GM19025 (cell line): ENCODE data around the gene HCN1.
"Not testable (repeated sequence)": the region's sequence is repeated elsewhere in the genome, so short reads cannot be mapped to it uniquely, and the experiment has no call there.

Experiments
- ATAC-seq: cut with Tn5 transposase; IDR thresholded peaks from one replicate; pipeline ENCODE4 v1.9.1; 2021; ENCODE audit warnings: mild to moderate bottlenecking, low read depth, moderate library complexity; ENCODE audit not compliant: unreplicated experiment

The HCN1 gene

GRCh38 chr5:45622365-45622764 is 73.8 kb downstream of the HCN1 start:
- ATAC-seq = no peak

- no peak for ATAC-seq
Observed at GRCh38 chr5:45617859-45618416, 78.2 kb downstream of the HCN1 start.

DNA sequence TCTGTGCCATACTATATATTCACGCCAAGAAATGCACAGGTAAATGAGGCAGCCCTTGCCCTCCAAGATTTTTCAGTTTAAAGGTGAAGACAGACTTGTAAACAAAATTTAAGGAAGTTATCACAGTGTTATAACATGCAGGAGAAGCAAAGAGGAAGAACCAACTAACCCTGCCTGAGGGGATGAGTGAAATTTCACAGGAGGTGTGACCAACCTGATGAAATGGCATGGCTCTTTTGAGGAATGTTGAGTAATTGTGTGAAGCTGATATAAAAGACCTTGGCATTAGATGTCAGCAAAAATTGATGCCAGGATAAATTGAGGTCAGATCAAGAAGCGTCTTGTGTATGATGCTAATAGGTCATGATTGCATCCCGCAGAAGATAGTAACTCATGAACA is 86.5 kb downstream of the HCN1 start:
- ATAC-seq = no peak

GRCh38 chr5:45604092-45604491 is 92.1 kb downstream of the HCN1 start:
- ATAC-seq = no peak

DNA sequence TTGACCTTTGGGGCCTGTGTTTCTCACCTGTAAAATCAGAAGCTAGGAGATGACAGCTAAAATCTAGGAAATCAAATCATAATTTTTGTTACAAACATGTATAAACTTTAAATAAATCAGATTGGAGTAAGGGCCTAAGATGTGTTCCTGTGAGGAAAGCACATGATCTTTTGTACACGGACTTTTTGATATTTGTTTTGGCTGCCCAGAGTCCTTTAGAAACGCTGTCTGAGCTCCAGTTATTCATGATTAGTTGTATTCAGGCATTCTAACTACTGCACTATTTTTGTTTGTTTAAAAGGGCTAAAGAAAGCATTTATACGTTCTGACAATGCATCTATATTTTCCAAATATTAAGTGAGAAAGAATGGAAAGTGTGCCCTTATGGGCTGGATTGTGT is 94.8 kb downstream of the HCN1 start:
- ATAC-seq = no peak

DNA sequence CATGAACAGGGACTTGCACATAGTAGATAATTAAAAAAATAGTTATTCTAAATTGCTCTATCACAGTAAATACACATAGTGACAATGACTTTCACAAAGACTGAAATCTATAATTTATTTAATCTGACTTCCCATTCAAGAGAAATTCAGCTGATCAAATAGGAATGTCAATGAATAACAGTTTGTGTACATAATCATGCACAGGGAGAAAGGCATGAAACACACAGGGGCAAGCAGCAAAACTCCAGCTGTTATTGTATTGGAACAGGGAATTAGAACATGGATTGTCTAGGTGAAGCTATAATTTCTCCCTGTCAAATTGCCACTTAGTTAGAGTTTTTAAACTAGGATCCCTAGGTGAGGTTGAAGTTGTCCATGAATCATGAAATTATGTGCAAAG is 99.9 kb downstream of the HCN1 start:
- no peak for ATAC-seq

DNA sequence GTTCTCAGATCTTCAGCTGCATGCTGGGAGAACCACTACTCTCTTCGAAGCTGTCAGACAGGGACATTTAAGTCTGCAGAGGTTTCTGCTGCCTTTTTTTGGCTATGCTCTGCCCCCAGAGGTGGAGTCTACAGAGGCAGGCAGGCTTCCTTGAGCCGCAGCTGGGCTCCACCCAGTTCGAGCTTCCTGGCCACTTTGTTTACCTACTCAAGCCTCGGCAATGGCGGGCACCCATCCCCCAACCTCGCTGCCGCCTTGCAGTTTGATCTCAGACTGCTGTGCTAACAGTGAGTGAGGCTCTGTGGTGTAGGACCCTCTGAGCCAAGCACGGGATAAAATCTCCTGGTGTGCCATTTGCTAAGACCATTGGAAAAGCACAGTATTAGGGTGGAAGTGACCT is 110.2 kb downstream of the HCN1 start:
- ATAC-seq = not testable (repeated sequence)

- ATAC-seq = no peak
Observed at GRCh38 chr5:45578270-45578669, 117.9 kb downstream of the HCN1 start.

- no peak for ATAC-seq
Observed at GRCh38 chr5:45568813-45569212, 127.4 kb downstream of the HCN1 start.

DNA sequence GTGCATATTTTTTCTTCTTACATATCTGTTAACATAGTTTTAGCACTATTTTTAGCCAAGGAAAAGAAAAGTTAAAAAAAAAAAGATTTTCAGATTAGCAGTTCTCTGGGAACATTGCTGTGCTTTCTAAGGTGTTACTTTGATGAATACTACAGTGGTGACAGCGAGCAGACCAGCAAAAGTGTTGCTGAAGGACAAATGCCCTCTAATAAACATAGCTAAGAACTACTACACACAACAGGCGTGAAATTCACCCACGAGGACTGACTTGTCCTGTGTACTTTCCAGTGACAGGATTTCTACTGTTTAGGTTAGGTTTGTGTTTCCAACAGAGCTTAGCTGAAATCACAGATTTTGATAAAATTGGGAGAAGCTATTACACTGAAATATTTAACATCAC is 153.8 kb downstream of the HCN1 start:
- ATAC-seq = no peak

GRCh38 chr5:45533663-45534062 is 162.5 kb downstream of the HCN1 start:
- ATAC-seq = no peak

- ATAC-seq = no peak
Observed at GRCh38 chr5:45532826-45533624, 163.2 kb downstream of the HCN1 start.

DNA sequence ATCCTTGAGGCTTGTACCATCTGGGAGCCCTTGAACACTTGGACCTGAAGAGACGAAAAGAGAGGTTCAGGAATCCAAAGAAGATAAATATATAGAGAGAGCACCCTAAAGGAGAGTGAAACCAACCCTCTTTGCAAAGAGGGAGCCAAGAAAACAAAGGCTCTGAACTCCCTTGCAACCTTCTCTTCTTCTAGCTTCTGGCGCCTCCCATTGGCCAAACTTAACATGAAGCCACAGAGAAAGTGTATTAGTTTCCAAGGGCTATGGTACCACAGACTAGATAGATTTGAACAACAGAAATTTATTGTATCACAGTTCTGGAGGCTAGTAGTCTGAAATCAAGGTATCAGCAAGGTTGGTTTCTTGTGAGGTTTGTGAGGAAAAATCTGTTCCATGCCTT is 175.1 kb downstream of the HCN1 start:
- no peak for ATAC-seq

DNA sequence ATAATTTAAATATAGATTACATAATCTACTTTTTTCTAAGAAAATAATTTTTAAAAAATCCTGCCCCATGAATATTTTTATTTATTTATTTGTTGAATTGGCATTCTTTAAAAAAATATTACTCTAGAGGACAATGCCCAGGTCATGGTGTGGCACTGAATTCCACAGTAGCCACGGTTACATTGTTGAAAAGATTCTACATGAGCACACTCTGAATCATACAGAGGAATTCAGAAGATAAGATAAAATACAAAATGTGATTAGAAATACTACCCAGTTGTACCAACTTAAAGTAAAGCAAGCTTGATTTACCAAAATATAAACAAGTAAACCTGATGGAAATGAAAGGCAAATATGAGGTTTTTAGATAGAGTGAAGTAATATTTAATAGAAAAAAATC is 183.7 kb downstream of the HCN1 start:
- no peak for ATAC-seq

- no peak for ATAC-seq
Observed at GRCh38 chr5:45509371-45509770, 186.8 kb downstream of the HCN1 start.

- no peak for ATAC-seq
Observed at GRCh38 chr5:45508135-45508534, 188.0 kb downstream of the HCN1 start.

- ATAC-seq = no peak
Observed at GRCh38 chr5:45507178-45507577, 189.0 kb downstream of the HCN1 start.

GRCh38 chr5:45499006-45499405 is 197.2 kb downstream of the HCN1 start:
- not testable (repeated sequence) for ATAC-seq

GRCh38 chr5:45491368-45491767 is 204.8 kb downstream of the HCN1 start:
- ATAC-seq = no peak

DNA sequence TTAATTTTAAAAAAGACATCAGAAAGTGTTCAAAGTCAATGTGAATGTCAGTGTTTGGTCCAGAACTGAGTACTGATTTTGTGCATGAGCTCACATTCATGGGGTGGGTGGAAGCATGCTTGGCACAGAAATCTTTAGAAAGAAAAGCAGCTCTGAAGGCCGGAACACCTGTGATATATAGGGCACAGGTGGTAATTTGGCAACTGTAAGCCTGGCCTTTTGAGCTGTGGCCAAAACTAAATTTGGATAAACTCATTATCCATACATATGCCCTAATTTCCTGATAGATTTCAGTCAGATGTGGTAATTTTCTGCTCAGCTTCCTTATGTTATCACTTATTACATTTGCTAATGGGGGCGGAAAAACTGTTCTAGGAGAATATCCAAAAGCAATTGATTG is 211.4 kb downstream of the HCN1 start:
- ATAC-seq = no peak

DNA sequence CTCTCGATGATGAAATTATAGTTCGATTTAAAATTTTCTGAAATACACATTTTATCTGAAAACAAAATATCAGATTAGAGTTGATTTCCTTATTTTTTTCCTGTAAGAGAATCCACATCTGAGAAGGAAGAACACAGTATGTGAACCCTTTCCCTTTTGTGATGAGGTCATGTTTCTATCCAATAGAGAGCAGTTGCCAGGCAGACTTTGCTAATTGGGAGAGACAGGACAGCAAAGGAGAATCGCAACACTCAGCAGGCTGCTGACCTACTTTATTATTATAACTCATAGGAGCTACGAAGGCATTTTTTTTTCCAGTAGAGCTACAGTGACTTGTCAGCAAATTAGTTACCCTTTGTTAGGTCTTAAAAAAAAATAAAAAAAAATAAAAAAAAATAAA is 242.1 kb downstream of the HCN1 start:
- no peak for ATAC-seq

GRCh38 chr5:45444856-45445255 is 251.3 kb downstream of the HCN1 start:
- not testable (repeated sequence) for ATAC-seq
